GM23338 (cell line): ENCODE data around the gene NID1. TPM values are rescaled to one million over a fixed set of nuclear protein-coding genes. Genes with fewer than 3 reads are reported as not detected.

ENCODE experiments used
- ATAC-seq: fragments of 200-7000 bp; cut with Tn5 transposase; 3 replicates; pipeline ENCODE4 v1.9.1; 2020
- DNase-seq: peaks from one replicate; pipeline ENCODE4 v3.0.0-alpha.2; 2015; ENCODE audit warnings: low spot score
- H2AFZ ChIP-seq: fragments of 200-600 bp; sonication (generic); 2 replicates; pipeline ENCODE4 v1.8.0; 2016; ENCODE audit warnings: antibody characterized with exemption, mild to moderate bottlenecking, moderate library complexity
- H3F3A ChIP-seq: fragments of 200-600 bp; sonication (generic); replicated peaks from 2 replicates; pipeline ENCODE4 v1.8.0; 2017; ENCODE audit warnings: antibody characterized with exemption, mixed run types, low read depth
- H3K27ac ChIP-seq: fragments of 200-600 bp; sonication (generic); 2 replicates; pipeline ENCODE4 v1.6.1; 2016; ENCODE audit warnings: low read depth
- H3K27me3 ChIP-seq: fragments of 200-600 bp; sonication (generic); 2 replicates; pipeline ENCODE4 v1.8.0; 2016; ENCODE audit warnings: mild to moderate bottlenecking, mixed run types, moderate library complexity; ENCODE audit not compliant: insufficient read depth
- H3K36me3 ChIP-seq: fragments of 200-600 bp; sonication (generic); 2 replicates; pipeline ENCODE4 v1.8.0; 2016; ENCODE audit warnings: mild to moderate bottlenecking; ENCODE audit not compliant: insufficient read depth
- H3K4me1 ChIP-seq: fragments of 200-600 bp; sonication (generic); 2 replicates; pipeline ENCODE4 v1.8.0; 2016; ENCODE audit warnings: mild to moderate bottlenecking, moderate library complexity; ENCODE audit not compliant: insufficient read depth
- H3K4me2 ChIP-seq: fragments of 200-600 bp; sonication (generic); 2 replicates; pipeline ENCODE4 v1.7.1; 2017; ENCODE audit warnings: mixed run types
- H3K4me3 ChIP-seq: fragments of 200-600 bp; sonication (generic); 2 replicates; pipeline ENCODE4 v1.6.1; 2016; ENCODE audit warnings: mixed run types
- H3K79me2 ChIP-seq: fragments of 200-600 bp; sonication (generic); replicated peaks from 2 replicates; pipeline ENCODE4 v1.8.0; 2017; ENCODE audit warnings: mild to moderate bottlenecking; ENCODE audit not compliant: insufficient read depth
- H3K9me2 ChIP-seq: fragments of 200-600 bp; sonication (generic); 2 replicates; pipeline ENCODE4 v1.8.0; 2017; ENCODE audit not compliant: insufficient read depth
- H4K20me1 ChIP-seq: fragments of 200-600 bp; sonication (generic); replicated peaks from 2 replicates; pipeline ENCODE4 v1.8.0; 2017; ENCODE audit warnings: mild to moderate bottlenecking; ENCODE audit not compliant: insufficient read depth
- H3K27ac Mint-ChIP-seq: 2 replicates; pipeline ENCODE4 v1.8.0; 2020; ENCODE audit warnings: inconsistent platforms, mild to moderate bottlenecking, moderate library complexity, mixed read lengths
- H3K27me3 Mint-ChIP-seq: 3 replicates; pipeline ENCODE4 v1.8.0; 2022; ENCODE audit warnings: low read depth, mild to moderate bottlenecking, moderate library complexity, mixed read lengths, inconsistent platforms; ENCODE audit not compliant: insufficient read depth, poor library complexity
- H3K36me3 Mint-ChIP-seq: 3 replicates; pipeline ENCODE4 v1.8.0; 2021; ENCODE audit warnings: low read depth, mild to moderate bottlenecking, inconsistent platforms, moderate library complexity, mixed read lengths
- H3K4me1 Mint-ChIP-seq: 3 replicates; pipeline ENCODE4 v1.8.0; 2020; ENCODE audit warnings: mild to moderate bottlenecking, inconsistent platforms, mixed read lengths
- H3K4me3 Mint-ChIP-seq: 3 replicates; pipeline ENCODE4 v1.8.0; 2021; ENCODE audit warnings: moderate library complexity, mild to moderate bottlenecking, inconsistent platforms, mixed read lengths
- H3K9me3 Mint-ChIP-seq: 3 replicates; pipeline ENCODE4 v1.8.0; 2020; ENCODE audit warnings: moderate library complexity, mild to moderate bottlenecking, inconsistent platforms, mixed read lengths
- EZH2 ChIP-seq: fragments of 200-600 bp; sonication (generic); IDR thresholded peaks from one replicate; pipeline ENCODE4 v1.8.0; 2017; ENCODE audit warnings: antibody characterized with exemption, mild to moderate bottlenecking, low read depth; ENCODE audit not compliant: unreplicated experiment
- EZH2phosphoT487 ChIP-seq: fragments of 200-600 bp; sonication (generic); IDR thresholded peaks from one replicate; pipeline ENCODE4 v1.8.1; 2018; ENCODE audit warnings: antibody characterized with exemption; ENCODE audit not compliant: unreplicated experiment
- ZNF114 ChIP-seq: fragments of 250-450 bp; sonication (Bioruptor Pico); IDR thresholded peaks from 2 replicates; pipeline ENCODE4 v1.5.0; 2020; ENCODE audit warnings: mild to moderate bottlenecking, moderate library complexity
- polyA plus RNA-seq: library from polyadenylated mRNA; unstranded; fragments of >200 nt; fragmentation: Nextera tagmentation; extraction: Ambion mirVana; gene quantifications from 2 replicates; pipeline ENCODE4 v1.2.1, GENCODE V29; 2016
- total RNA-seq: library from RNA; depleted of rRNA; stranded (reverse); fragments of >200 nt; shearing (Covaris generic); gene quantifications from 2 replicates; pipeline ENCODE4 v1.2.3, GENCODE V29; 2014
- TF ChIP-seq, protein P1 (sequence below), 2 experiments: fragments of 200-600 bp in 1 of 2; sonication (generic) in 1 of 2; conservative IDR thresholded peaks; 2 replicates each; pipeline versions ENCODE4 v1.5.1 to v1.6.1; 2016 to 2017; ENCODE audit warnings: antibody characterized with exemption in 2 of 2, low read depth in 2 of 2, mild to moderate bottlenecking in 2 of 2, moderate library complexity in 1 of 2
- TF ChIP-seq, protein P2 (sequence below): fragments of 250-450 bp; sonication (Bioruptor Pico); IDR thresholded peaks from 2 replicates; pipeline ENCODE4 v1.5.0; 2020; ENCODE audit warnings: mild to moderate bottlenecking, moderate library complexity

Gene NID1
- total and polyA plus RNA-seq, 2 experiments from 2014 or later: 7.1 to 32.5 TPM

GRCh38 chr1:235933017-235933765 is 131.7 kb downstream of the NID1 start:
- Histone ChIP-seq H3K36me3 (no peaks in the 10 kb centered on the region), H3K27ac (no peak overlapping the region), H3K9me2 (no peaks in the 10 kb centered on the region), H3K4me1 (peaks cover 5% of the 10 kb centered on the region; the same call in 1 of the 2 replicates), H3K27me3 (no peaks in the 10 kb centered on the region), H3K4me2 (no peak overlapping the region), H3K79me2 (no peaks in the 10 kb centered on the region), H4K20me1 (no peaks in the 10 kb centered on the region; the same call in 1 of the 2 replicates), H2AFZ (no peak overlapping the region), H3F3A (no peaks in the 10 kb centered on the region), H3K4me3 (no peak overlapping the region)
- Mint-ChIP-seq H3K36me3 (no peaks in the 10 kb centered on the region), H3K27me3 (peaks cover 12% of the 10 kb centered on the region), H3K4me3 (no peak overlapping the region), H3K9me3 (no peaks in the 10 kb centered on the region), H3K4me1 (peaks cover 15% of the 10 kb centered on the region; the same call in 2 of the 3 replicates), H3K27ac (no peak overlapping the region)
- TF ChIP-seq, protein P1, sequence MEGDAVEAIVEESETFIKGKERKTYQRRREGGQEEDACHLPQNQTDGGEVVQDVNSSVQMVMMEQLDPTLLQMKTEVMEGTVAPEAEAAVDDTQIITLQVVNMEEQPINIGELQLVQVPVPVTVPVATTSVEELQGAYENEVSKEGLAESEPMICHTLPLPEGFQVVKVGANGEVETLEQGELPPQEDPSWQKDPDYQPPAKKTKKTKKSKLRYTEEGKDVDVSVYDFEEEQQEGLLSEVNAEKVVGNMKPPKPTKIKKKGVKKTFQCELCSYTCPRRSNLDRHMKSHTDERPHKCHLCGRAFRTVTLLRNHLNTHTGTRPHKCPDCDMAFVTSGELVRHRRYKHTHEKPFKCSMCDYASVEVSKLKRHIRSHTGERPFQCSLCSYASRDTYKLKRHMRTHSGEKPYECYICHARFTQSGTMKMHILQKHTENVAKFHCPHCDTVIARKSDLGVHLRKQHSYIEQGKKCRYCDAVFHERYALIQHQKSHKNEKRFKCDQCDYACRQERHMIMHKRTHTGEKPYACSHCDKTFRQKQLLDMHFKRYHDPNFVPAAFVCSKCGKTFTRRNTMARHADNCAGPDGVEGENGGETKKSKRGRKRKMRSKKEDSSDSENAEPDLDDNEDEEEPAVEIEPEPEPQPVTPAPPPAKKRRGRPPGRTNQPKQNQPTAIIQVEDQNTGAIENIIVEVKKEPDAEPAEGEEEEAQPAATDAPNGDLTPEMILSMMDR (conservative IDR thresholded peaks at IDR 0.05; ENCODE audit: low read depth in 2 of 2): peak in 1 of 2 experiments; percentile 18; a peak in 1 of 4 replicates
- TF ChIP-seq EZH2: no peak
- DNase-seq (no peak), ATAC-seq (peak; percentile 42; the same call in 2 of the 3 replicates)

DNA sequence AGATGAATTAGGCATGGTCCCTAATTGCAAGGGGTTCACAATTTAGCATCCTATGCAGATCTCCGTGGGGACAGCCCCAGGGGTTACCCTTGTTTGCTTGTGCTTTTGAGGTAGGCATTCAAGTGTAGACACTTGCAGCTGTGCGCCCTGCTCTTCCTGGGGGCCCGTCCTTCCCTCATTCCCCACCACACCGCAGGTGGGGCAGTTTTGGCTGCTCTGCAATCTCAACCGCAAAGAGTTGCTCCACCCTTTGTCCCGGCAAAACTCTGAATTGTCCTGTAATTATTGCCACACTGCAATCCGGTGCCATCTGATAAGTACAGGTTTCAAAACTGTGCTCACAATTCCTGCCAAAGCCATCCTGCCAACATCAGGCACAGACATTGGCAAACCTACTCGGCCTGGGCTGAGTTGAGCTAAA is 132.8 kb downstream of the NID1 start:
- Histone ChIP-seq H2AFZ (peak overlapping the region; percentile 66; the same call in 1 of the 2 replicates), H3K79me2 (no peaks in the 10 kb centered on the region), H4K20me1 (no peaks in the 10 kb centered on the region; the same call in 1 of the 2 replicates), H3K36me3 (no peaks in the 10 kb centered on the region), H3F3A (no peaks in the 10 kb centered on the region), H3K4me1 (peaks cover 5% of the 10 kb centered on the region; the same call in 1 of the 2 replicates), H3K4me3 (no peak overlapping the region), H3K4me2 (no peak overlapping the region), H3K27me3 (no peaks in the 10 kb centered on the region), H3K9me2 (no peaks in the 10 kb centered on the region), H3K27ac (no peak overlapping the region)
- Mint-ChIP-seq H3K27ac (no peak overlapping the region), H3K36me3 (no peaks in the 10 kb centered on the region), H3K9me3 (no peaks in the 10 kb centered on the region), H3K4me1 (peaks cover 15% of the 10 kb centered on the region; the same call in 2 of the 3 replicates), H3K4me3 (no peak overlapping the region), H3K27me3 (peaks cover 12% of the 10 kb centered on the region)
- DNase-seq (no peak), ATAC-seq (peak; percentile 80)
- no peak for TF ChIP-seq EZH2
- TF ChIP-seq EZH2phosphoT487: no peak
- no peak for TF ChIP-seq ZNF114 (CRISPR knock-in tag)
- TF ChIP-seq, protein P2, sequence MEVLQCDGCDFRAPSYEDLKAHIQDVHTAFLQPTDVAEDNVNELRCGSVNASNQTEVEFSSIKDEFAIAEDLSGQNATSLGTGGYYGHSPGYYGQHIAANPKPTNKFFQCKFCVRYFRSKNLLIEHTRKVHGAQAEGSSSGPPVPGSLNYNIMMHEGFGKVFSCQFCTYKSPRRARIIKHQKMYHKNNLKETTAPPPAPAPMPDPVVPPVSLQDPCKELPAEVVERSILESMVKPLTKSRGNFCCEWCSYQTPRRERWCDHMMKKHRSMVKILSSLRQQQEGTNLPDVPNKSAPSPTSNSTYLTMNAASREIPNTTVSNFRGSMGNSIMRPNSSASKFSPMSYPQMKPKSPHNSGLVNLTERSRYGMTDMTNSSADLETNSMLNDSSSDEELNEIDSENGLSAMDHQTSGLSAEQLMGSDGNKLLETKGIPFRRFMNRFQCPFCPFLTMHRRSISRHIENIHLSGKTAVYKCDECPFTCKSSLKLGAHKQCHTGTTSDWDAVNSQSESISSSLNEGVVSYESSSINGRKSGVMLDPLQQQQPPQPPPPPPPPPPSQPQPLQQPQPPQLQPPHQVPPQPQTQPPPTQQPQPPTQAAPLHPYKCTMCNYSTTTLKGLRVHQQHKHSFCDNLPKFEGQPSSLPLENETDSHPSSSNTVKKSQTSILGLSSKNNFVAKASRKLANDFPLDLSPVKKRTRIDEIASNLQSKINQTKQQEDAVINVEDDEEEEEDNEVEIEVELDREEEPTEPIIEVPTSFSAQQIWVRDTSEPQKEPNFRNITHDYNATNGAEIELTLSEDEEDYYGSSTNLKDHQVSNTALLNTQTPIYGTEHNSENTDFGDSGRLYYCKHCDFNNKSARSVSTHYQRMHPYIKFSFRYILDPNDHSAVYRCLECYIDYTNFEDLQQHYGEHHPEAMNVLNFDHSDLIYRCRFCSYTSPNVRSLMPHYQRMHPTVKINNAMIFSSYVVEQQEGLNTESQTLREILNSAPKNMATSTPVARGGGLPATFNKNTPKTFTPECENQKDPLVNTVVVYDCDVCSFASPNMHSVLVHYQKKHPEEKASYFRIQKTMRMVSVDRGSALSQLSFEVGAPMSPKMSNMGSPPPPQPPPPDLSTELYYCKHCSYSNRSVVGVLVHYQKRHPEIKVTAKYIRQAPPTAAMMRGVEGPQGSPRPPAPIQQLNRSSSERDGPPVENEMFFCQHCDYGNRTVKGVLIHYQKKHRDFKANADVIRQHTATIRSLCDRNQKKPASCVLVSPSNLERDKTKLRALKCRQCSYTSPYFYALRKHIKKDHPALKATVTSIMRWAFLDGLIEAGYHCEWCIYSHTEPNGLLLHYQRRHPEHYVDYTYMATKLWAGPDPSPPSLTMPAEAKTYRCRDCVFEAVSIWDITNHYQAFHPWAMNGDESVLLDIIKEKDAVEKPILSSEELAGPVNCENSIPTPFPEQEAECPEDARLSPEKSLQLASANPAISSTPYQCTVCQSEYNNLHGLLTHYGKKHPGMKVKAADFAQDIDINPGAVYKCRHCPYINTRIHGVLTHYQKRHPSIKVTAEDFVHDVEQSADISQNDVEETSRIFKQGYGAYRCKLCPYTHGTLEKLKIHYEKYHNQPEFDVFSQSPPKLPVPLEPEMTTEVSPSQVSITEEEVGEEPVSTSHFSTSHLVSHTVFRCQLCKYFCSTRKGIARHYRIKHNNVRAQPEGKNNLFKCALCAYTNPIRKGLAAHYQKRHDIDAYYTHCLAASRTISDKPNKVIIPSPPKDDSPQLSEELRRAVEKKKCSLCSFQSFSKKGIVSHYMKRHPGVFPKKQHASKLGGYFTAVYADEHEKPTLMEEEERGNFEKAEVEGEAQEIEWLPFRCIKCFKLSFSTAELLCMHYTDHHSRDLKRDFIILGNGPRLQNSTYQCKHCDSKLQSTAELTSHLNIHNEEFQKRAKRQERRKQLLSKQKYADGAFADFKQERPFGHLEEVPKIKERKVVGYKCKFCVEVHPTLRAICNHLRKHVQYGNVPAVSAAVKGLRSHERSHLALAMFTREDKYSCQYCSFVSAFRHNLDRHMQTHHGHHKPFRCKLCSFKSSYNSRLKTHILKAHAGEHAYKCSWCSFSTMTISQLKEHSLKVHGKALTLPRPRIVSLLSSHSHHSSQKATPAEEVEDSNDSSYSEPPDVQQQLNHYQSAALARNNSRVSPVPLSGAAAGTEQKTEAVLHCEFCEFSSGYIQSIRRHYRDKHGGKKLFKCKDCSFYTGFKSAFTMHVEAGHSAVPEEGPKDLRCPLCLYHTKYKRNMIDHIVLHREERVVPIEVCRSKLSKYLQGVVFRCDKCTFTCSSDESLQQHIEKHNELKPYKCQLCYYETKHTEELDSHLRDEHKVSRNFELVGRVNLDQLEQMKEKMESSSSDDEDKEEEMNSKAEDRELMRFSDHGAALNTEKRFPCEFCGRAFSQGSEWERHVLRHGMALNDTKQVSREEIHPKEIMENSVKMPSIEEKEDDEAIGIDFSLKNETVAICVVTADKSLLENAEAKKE (CRISPR knock-in tag): no peak
